ENCODE measurements around the gene OR3A2.
"Not testable (repeated sequence)": the region's sequence is repeated elsewhere in the genome, so short reads cannot be mapped to it uniquely, and the experiment has no call there.

DNA sequence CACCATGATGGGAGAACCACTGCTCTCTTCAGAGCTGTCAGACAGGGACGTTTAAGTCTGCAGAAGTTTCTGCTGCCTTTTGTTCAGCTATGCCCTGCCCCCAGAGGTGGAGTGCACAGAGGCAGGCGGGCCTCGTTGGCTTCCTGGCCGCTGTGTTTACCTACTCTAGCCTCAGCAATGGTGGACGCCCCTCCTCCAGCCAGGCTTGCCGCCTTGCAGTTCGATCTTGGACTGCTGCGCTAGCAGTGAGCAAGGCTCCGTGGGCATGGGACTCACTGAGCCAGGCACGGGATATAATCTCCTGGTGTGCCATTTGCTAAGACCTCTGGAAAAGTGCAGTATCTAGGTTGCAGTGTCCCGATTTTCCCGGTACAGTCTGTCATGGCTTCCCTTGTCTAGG, 43.3 kb downstream of the OR3A2 start:
- TF ChIP-seq CTCF, EZH2 (IDR thresholded peaks at IDR 0.05): not testable (repeated sequence)
